HFFc6 (cell line): ENCODE data around the gene GALR2. TPM values are rescaled to one million over a fixed set of nuclear protein-coding genes. Genes with fewer than 3 reads are reported as not detected.
A peak's percentile ranks its signal among the peaks of the same experiment; 100 is the strongest.

Experiments used
- DNase-seq: peaks from one replicate; pipeline ENCODE4 v3.0.0-alpha.2; 2018
- H3K27ac Mint-ChIP-seq: 2 replicates; pipeline ENCODE4 v1.8.0; 2020; ENCODE audit warnings: mild to moderate bottlenecking, mixed read lengths
- H3K27me3 Mint-ChIP-seq: 2 replicates; pipeline ENCODE4 v1.8.0; 2021; ENCODE audit warnings: mild to moderate bottlenecking, moderate library complexity, mixed read lengths; ENCODE audit not compliant: insufficient read depth
- H3K36me3 Mint-ChIP-seq: 2 replicates; pipeline ENCODE4 v1.8.0; 2021; ENCODE audit warnings: low read depth, mixed read lengths
- H3K4me1 Mint-ChIP-seq: 2 replicates; pipeline ENCODE4 v1.8.0; 2020; ENCODE audit warnings: low read depth, mixed read lengths
- H3K4me3 Mint-ChIP-seq: 2 replicates; pipeline ENCODE4 v1.8.0; 2020; ENCODE audit warnings: mild to moderate bottlenecking, moderate library complexity, mixed read lengths
- H3K9me3 Mint-ChIP-seq: 2 replicates; pipeline ENCODE4 v1.8.0; 2020; ENCODE audit warnings: mild to moderate bottlenecking, mixed read lengths
- CTCF ChIP-seq: fragments of 200-600 bp; sonication (generic); IDR thresholded peaks from 2 replicates; pipeline ENCODE4 v1.5.0; 2021; ENCODE audit warnings: antibody characterized with exemption, mild to moderate bottlenecking
- total RNA-seq, 6 experiments: library from RNA; stranded (reverse); fragmentation: NEBNext Ultra II Directional; extraction: Animal tissue kit (Norgen Biotek cat#: 25700); gene quantifications; 2 replicates in 1 of 6; 3 replicates in 5 of 6; pipeline ENCODE4 v1.2.3, GENCODE V29; 2021

The GALR2 gene
- total RNA-seq, 6 experiments from 2014 or later: 0.14 to 0.33 (median 0.15) TPM; not detected in 1

GRCh38 chr17:76048711-76049110 is 25.9 kb upstream of the GALR2 start:
- Mint-ChIP-seq H3K9me3 (no peaks in the 10 kb centered on the region), H3K27ac (peak overlapping the region; percentile 71), H3K27me3 (no peaks in the 10 kb centered on the region; the same call in 1 of the 2 replicates), H3K36me3 (peaks cover 59% of the 10 kb centered on the region), H3K4me1 (peaks cover 26% of the 10 kb centered on the region), H3K4me3 (no peak overlapping the region)
- peak; percentile 19 for DNase-seq
- no peak for TF ChIP-seq CTCF

GRCh38 chr17:76049239-76049638 is 25.3 kb upstream of the GALR2 start:
- Mint-ChIP-seq H3K27ac (peak overlapping the region; percentile 71), H3K4me3 (no peak overlapping the region), H3K4me1 (peaks cover 31% of the 10 kb centered on the region), H3K36me3 (peaks cover 59% of the 10 kb centered on the region), H3K9me3 (no peaks in the 10 kb centered on the region), H3K27me3 (no peaks in the 10 kb centered on the region; the same call in 1 of the 2 replicates)
- no peak for DNase-seq
- no peak for TF ChIP-seq CTCF

- no peak for DNase-seq
- Mint-ChIP-seq H3K27ac (no peak overlapping the region), H3K36me3 (peaks cover 61% of the 10 kb centered on the region), H3K4me3 (no peak overlapping the region), H3K4me1 (peaks cover 33% of the 10 kb centered on the region), H3K27me3 (no peaks in the 10 kb centered on the region; the same call in 1 of the 2 replicates), H3K9me3 (no peaks in the 10 kb centered on the region)
- no peak for TF ChIP-seq CTCF
Measured at GRCh38 chr17:76049836-76050537, 24.6 kb upstream of the GALR2 start.

GRCh38 chr17:76050538-76051467 is 23.8 kb upstream of the GALR2 start:
- no peaks in the 10 kb centered on the region; the same call in 1 of the 2 replicates for H3K27me3 Mint-ChIP-seq
- no peaks in the 10 kb centered on the region for H3K9me3 Mint-ChIP-seq
- no peak overlapping the region for H3K27ac Mint-ChIP-seq
- TF ChIP-seq CTCF: no peak
- no peak overlapping the region for H3K4me3 Mint-ChIP-seq
- peaks cover 33% of the 10 kb centered on the region for H3K4me1 Mint-ChIP-seq
- no peak for DNase-seq
- H3K36me3 Mint-ChIP-seq: peaks cover 59% of the 10 kb centered on the region

- Mint-ChIP-seq H3K27me3 (no peaks in the 10 kb centered on the region; the same call in 1 of the 2 replicates), H3K36me3 (peaks cover 66% of the 10 kb centered on the region), H3K27ac (no peak overlapping the region), H3K9me3 (no peaks in the 10 kb centered on the region), H3K4me3 (no peak overlapping the region), H3K4me1 (peaks cover 33% of the 10 kb centered on the region)
- TF ChIP-seq CTCF: no peak
- no peak for DNase-seq
Measured at GRCh38 chr17:76051561-76051960, 23.0 kb upstream of the GALR2 start.
